SIG-M5 (cell line): ENCODE data around the gene TNS1.

Experiments used
- DNase-seq: peaks from one replicate; lab custom pipeline; 2025; lab: John Stamatoyannopoulos, UW

The TNS1 gene

DNA sequence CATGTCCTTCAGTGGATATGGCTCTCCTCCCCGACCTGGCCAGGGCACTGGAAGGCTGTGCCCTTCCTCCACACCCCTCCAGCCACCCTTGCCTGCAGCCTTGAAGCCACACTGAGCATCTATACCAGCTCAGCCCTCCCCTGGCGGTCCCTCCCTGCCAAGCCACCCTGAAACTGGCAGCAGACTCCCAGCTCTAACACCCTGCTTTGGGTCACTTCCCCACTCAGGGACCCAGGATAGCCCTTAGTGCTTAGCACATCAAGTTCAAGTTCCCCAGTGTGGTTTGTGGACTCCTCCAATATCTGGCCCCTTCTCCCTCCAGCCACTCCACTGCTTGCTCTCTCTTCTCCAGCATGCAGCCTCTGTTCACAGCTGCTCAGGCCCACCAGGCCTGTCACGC is 89.4 kb downstream of the TNS1 start:
- no peak for DNase-seq

DNA sequence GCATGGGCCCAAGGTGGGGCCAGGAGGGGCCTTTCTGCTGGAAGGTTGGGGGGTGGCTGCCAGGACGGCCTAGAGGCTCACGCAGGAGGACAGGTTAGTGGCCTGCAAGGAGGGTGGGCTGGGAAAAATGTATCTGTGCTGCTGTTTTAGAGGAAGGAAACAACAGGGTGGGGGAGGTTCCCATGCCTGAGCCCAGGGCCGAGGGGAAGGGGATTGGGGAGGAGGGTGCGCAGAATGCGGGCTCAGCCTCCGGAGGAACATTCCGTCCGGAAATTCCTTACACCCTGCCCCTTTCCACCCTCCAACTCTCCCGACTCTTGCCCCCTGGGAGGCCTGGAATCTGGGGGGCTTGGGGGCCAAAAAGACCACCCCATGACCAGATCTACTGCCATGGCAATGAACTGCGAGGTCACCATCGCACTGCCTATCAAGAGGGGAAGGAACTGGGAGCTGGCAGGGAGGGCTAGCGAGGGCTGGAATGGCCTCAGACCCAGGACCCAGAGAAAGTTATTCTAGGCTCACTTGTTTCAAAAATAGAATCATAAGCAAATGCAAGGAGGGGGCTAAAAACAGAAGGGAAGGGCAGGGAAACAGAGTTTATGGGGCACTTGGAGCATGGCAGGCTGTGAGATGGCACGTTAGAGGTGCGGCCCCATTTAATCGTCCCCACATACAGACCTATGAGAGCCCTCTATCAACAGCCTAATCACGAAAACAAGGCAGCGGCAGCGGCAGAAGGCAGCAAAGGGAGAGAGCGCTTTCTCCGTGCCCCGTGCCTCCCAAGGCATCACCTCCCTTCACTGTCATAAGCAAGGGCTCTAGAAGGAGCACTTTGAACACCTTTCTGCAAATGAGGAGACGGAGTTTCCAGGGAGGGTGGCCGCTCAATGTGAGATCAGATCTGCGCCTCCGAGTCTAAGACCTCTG is 90.4 kb downstream of the TNS1 start:
- no peak for DNase-seq

DNA sequence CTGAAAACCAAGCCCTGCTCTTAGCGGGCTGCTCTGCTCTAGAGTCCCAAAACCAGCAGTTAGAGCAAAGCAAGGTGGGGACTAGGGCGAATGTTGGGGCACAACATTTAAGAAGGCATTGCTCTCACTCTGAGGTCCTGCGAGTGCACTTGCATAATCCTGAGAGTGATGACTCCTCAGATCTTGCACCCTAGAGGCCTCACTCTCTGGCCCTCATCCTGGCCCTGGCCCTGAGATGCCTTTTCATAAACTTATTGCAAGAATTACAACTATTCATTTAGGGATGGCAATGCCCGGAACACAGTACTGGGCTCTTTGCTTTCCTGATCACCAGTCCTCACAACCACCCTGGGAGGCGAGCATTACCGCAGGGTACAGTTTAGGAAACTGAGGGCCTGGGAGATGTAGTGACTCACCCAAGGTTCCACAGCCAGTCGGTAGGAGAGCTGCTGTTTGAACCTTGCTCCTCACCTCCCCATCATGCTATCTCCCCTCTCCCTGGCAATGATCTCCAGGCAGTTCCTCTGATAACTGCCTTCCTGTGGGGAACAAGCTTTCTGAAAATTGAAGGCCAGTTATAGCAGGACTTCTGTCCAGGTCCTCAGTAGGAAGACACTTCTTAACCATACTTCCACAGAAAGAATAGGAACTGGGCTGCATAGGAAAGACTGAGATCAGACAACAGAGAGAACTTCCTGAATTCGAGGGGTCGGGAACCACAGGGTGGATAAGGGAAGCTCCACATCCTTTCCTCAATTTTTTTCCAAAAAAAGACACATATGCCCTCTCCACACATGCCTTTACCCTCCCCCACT is 91.3 kb downstream of the TNS1 start:
- DNase-seq = no peak

DNA sequence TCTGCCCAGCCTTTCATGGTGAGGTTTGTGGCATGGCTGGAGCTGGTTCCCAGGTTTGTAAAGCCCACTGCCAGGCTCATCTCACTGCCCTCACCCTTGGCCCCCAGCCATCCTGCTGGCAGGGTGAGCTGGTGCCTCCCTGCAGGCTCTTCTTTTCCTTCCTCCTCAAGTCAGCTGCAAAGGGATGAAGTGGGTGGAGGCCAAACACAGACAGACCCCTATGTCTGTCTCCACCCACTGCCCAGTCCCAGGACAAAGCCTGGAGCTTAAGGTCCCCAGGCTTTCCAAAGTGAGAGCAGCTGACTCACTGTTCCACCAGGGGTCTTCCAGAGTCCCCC is 92.0 kb downstream of the TNS1 start:
- DNase-seq = no peak

DNA sequence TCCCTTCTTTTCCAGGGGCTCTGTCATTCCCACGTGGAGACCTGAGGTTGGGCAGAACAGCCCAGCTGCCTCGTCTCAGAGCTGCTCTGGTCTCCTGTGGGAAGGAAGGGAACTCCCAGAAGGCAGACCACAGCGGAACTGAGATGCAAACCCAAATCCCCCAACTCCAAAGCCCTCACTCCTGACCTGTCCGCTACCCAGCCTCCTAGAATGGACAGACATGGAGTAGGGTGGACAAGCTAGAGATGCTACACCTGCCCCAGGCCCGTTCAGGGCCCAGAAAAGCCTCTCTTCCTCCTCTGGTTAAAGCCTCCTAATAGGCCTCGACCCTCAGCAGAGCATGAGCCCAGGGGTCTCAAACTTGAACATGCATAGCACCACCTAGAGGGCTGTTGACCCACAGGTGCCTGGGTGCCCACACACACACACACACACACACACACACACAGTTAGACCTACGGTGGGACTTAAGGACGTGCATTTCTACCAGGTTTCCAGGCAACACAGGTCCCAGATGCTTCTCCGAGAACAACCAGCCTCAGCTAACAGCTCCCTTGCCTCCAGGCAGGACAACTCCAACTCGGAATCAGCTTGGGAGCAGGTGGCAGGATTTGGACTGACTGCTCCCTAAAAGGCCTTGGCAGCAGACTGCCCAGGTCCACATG is 93.5 kb downstream of the TNS1 start:
- no peak for DNase-seq

DNA sequence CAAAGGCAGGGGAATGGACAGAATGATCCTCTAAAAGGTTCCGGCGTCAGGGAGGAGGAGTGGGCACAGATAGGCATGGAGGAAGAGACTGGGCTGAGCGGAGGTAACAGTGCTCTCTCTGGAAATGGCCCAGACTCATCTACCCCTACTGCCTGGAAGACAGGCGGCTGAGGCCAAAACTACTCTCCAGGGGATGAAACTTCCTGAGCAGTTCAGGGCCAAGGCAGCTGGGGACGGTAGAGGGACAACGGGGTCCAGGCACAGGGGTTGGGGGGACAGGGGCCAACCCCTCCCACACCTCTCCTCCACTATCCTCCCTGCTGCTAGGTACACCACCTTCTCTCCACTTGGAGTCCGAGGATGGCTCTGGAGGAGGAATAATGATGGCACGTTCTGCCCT is 94.3 kb downstream of the TNS1 start:
- DNase-seq = no peak

DNA sequence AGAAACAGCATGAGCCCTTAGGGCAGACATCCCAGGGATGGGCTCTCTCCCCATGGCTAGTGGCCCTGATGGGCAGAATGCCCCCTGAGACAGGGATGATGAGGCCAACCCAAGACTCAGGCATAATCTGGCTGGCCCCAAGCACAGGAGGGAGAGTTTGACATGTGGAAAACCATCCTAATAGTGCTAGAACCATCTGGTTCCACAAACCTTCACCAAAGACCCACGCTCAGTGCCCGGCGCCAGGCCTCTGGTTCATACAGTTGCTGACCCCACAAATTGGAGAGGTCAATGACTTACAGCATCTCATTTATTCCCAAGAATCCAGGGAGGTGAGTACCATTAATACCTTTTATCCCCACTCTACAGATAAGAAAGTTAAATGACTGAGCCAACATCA is 95.5 kb downstream of the TNS1 start:
- no peak for DNase-seq

DNA sequence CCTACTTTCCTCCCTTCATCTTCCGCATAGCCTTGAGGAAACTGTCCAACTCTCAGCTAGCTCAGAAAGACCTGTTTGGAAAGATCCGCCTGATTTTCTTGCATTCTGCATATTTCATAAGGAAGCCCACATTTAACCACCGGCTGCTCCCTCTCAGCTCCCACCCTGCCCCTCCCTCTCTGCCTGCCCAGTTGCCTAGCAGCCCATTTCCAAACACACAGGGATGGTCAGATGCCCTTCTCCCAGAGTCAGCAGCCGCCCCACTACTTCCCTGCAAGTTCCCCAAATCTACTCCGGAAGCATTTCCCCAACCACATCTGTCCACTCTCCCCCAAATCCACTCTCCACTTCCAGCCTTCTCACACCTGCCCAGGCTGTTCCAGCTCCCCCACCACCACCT is 96.0 kb downstream of the TNS1 start:
- no peak for DNase-seq

DNA sequence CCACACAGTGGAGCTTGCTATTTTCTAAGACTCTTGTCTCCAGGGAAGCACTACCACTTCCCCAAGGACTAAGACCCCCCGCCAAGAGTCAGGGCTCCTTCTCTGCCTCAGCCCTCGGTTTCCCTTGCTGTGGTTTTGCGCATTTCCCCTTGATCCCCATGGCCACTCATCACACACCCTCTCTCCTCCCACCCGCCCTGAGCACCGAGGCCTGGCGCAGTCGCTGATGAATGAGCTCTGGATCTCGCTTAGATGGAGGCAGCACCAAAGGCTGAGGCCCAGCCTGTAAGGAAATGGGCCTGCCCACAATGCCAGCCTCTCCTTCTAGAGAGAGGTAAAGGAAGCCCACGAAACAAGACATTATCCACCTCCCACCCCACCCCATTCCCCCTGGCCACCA is 96.9 kb downstream of the TNS1 start:
- DNase-seq = no peak

DNA sequence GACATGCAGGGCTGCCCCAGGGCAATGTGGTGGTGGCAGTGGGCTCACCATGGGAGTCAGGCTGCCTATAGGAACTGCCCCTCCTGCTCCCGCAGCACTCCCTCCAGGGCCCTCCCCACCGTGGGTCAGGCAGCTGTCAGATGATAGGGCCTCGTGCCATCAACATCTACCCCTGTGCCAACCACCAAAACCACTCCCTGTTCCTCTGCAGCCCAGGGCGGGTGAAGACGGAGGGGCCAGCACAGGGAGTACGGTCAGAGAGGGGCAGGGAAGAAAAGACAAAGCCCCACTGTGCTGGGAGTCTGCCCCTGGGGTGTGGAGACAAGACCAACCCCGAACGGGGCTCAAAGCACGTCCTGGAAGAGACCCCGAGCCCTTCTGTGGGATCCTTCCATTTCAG is 97.4 kb downstream of the TNS1 start:
- DNase-seq = no peak

DNA sequence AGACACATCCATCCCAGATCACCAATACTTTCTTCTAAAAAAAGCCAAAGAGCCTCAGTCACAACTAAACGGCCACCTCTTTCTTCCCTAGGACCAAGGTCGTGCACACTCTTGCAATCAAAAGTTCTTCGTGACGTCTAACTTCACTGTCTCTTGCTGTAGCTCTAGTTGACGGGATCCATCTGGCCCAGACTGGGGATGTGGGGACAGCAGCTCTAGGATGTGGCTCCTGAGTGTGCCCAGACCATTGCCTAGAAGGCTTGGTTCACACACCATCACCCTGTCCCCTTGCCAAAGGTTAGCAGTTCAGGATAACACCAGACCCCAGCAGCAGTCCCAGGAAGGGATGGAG is 98.2 kb downstream of the TNS1 start:
- no peak for DNase-seq

DNA sequence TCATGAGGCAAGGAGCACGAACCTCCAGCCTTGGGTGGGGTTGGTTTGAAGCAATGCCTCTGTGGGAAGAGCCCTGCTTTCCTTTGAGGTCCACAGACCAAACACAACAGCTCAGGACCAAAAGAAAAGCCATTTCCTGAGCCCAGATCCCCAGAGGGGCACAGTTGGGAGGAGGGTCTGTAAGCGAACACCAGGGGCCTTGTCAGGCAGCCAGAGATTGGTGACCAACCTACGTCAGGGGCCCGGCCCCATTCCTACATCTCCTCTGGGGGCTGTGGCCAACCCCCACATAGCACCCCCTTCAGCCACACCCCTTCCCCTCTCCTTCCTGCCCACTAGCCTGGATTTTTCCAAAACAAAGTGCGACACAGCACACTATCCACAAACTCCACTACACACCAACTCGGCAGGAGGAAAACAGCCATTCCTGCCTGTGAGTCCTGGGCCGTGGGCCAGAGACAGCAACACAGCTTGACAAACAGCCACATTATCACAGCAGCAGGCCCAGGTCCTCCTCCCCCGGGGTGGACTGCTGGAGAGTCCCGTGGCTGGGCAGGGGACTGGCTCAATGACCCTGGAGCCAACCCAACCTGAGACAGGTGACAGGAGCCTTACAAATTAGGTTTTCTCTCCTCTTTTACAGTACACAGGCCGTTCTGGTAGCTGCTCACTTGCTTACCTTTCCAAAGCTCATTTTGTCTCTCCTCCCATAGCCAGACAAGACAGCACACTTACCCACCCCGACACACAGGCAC is 98.8 kb downstream of the TNS1 start:
- DNase-seq = no peak

DNA sequence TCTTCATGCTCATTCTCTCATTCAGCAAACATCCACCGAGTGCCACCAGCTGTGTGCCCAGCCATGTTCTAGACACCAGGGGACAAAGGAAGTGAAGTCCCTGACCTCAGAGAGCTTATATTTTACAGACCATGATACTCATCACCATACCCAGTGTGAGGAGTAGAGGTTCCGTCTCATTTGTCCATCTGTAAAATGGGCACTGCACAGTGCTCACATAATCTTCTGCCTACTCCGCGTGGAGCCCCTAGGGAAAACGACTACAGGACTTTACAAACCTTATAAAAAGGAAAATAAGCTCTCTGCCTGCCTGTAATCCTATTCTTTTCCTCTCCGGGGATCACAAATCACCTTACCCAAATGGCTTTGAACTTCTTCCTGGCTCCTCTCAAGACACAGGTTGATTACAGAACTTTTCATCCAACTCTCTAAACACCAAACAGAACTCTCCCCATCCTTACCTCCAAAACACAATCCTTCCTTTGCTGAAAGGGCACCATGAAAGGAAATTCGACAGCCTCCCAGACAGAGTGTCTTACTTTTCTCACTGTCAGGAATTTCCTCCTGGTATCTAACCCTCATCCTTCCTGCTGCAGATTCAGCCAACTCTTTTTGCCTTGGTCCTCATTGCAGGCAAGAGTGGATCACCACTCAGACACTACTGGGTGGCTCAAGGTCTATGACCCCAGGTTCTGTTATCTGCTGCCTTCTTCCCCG is 99.5 kb downstream of the TNS1 start:
- no peak for DNase-seq

DNA sequence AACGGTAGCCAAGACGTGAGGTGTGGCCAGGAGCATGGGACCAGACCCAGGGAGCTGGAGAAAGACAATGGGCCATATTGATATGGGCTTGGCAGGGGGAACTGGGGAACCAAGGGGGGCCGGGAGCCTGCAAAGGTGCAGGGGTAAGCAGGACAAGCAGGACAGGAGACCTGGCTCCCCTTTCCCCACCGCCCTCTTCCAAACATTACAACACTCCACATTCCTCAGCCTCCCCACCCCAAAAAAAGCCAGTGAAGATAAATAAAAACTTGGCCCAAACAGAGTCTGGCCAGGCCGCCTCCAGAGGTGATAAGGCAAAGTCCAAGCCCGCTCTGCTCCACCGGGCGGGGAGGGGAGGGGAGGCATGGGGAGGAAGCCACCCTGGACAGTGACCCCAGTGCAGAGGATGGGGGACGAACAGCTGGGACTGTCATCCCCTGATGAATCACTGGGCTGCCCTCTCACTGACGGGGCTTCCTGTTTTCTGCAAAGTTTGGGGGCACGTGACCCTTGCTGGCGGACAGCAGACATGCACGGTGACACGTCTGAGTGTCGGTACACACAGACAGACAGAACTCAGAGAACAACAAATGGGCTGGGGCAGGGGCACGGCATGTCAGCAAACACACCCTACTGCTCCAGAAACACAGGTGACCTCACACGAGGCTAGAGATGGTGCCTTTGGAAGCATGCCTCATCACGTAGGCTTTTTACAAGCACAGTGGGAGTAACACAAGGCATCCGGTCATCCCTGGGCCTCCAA is 100.2 kb downstream of the TNS1 start:
- no peak for DNase-seq

DNA sequence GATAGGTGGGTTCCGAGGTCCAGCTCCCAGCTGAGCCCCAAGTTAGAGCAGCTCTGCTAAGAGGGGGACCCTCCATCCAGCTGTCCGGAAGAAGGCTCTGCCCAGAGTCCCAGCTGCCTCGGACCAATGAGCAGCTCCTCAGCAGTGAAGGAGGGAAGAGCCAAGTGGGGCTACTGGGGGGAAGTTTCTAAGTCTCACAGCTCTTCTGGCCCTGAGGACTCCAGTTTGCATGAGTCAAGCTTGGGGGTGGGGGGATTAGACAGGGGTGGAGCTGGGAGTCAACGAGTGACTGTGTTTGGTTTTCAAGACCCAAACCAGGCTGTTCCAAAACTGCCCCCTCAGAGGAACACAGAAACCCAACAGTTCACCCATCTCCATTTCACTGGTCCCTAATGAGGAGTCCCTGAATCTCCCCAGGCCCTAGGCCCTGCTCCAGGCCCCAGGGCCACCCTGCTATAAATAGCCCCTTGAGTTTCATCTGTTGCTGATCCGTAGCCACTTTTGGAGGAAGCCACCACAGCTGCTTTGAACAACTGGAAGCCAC is 100.9 kb downstream of the TNS1 start:
- no peak for DNase-seq

DNA sequence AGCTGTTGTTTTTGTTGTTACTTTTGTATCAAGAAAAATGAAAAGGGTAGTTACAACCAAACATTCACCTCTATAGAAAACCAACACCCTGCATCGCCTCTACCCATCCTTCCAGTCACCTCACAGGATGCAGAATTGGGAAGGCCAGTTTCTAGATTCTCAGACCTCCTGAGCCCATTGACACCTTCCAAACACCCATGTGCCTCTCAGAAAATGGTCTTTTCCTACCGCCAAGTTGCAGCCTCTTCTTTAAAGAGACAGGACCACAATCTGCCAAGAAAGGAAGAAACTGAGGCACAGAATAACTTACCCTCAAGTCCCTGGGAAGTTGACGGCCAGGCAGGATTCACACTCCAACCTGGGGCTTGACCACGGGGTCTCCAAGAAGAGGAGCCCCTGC is 101.4 kb downstream of the TNS1 start:
- DNase-seq = no peak

DNA sequence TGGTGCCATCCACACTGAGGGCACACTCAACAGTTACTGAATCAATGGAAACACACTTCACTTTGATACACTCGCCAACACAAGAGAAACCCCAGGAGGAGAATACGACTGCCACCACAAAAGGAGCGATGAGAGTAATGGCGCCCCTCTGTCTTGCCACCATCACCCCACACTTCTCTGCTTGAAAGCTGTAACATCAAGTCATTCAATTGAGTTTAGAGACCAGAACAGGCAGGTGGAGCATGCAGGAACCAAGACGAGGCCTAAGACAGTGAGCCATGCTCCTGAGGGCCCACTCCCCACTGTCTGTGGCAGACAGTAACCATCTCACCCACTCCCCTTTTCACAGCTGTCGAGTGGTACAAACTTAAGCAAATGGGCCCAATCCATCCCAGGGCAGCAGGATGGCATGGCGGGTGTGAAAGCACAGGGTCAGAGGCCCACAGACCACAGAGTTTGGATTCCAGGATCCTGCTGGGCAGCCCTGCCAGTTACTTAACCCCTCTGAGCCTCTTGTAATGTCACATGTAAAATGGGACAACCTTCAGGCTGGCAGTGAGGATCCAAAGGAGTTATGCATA is 101.9 kb downstream of the TNS1 start:
- no peak for DNase-seq

DNA sequence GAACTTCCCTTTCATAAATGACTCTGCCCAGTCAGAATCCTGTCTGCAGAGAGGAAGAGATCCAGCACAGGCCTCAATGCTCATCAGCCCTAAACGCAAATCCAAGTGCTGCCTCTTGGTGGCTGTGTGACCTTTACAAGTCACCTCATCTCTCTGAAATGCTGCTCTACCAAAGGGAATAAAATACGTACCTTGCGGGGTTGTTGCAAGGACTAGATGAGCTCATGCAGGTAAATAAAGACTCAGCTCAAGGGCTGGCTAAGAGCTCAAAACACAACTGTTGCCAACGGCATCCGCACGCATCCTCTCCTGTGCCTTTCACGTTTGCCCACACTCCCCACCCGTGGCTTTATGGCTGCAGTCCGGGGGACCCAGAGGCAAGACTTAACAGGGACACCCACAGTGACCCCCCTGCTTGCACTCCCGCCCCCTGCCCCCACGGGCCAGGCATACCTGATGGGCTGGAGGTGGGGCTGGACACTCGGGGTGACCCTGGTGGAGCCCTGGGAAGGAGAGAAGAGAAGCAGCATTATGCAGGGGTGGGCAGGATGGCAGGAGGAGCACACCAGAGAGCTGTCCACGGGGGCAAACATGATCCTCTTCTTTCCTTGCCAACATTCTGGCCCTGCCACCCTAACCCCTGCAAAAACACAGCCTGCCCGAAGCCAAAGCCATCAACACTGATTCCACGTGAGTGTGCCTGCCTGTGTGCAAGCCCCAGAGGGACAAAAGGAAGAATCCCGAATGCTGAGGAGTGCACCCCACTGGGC is 102.6 kb downstream of the TNS1 start:
- no peak for DNase-seq

DNA sequence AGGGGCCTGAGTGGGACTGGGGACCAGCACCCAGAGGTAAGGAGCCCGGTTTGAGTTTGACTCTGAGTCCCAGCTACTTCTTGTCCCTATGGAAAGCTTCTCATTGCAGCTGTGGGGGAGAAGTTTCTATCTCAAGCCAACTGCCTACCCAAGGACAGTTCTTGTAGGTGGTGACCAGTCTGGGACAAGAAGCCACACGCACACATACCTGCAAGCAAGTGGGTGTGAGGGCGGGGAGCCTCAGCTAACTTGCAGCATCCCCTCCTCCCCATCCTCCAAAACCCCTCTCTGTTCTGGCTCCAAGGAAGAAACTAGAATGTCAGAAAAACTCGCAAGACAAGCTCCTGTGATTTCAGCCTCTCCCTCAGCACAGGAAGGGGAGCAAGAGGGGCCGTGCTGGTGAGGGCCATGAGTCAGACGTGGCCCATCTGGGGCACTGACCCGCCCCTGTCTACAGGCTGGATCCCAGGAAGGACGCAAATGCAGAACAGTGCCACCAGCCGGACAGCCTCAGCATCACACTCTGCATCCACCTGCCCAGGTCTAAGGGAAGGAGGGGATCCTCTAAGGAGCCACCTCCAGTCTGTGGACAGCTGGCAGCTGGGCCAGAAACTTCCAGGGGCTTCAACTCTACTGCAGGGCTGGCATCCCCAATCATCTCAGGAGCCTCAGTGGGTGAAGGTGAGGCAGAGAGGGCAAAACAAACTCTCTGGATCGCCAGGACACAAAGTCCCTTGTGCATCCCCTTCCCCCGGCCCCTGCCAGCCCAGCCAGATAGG is 103.4 kb downstream of the TNS1 start:
- no peak for DNase-seq
